Stimulated activated naive CD8-positive, alpha-beta T cell treated with anti-CD3 and anti-CD28 coated beads, Interleukin-15, Interleukin-2, amounts not matched to agents 100 ng/mL and 50 ng/mL, for 24 hours (primary cell): ENCODE data around the gene SLAMF9.

Experiments used
- H3K27ac Mint-ChIP-seq: one replicate; pipeline ENCODE4 v1.8.0; 2021; ENCODE audit warnings: mild to moderate bottlenecking, mixed read lengths
- H3K27me3 Mint-ChIP-seq: one replicate; pipeline ENCODE4 v1.8.0; 2021; ENCODE audit warnings: mixed read lengths
- H3K36me3 Mint-ChIP-seq: one replicate; pipeline ENCODE4 v1.8.0; 2021; ENCODE audit warnings: low read depth, mixed read lengths
- H3K4me1 Mint-ChIP-seq: one replicate; pipeline ENCODE4 v1.8.0; 2021; ENCODE audit warnings: low read depth, mixed read lengths
- H3K4me3 Mint-ChIP-seq: one replicate; pipeline ENCODE4 v1.8.0; 2021; ENCODE audit warnings: mild to moderate bottlenecking, mixed read lengths
- H3K9me3 Mint-ChIP-seq: one replicate; pipeline ENCODE4 v1.8.0; 2021; ENCODE audit warnings: mixed read lengths

The SLAMF9 gene

DNA sequence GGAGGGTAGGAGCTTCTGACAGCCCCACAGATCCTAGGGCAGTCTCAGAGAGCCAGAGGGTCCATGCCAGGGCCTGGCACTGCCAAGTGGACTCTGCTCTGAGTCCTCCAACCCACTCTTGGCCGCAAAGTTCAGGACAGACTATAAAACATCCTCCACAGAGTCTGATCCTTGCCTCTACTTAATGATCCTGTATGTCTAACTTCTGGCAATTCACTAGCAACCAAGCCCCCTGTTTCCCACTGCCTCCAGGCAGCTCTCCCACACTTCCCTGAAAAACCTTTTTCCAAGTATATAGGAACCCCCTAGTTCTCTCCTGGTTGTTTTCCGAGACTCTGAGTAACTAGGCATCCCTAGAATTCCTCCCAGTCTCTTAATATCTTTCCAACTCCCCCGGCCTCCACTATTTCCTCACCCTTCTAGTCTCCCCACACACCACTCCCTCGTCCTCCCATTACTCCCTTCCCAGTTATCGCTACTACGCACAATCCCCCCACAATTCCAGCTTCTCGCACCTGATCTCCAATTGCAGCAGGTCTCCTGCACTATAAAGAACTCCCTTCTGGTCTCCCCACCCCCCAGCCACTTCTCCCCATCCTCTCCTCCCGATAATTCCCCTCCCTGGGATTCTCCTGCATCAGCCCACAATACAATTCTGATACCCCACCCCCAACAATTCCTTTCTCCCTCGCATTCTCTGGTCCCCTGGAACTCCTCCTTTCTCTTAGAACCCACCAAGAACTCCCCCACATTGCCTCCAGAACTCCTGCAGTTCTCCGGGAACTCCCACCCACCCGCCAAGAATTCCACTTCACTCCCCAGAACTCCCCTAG lies 9.2 kb downstream of the SLAMF9 start:
- H3K4me1 Mint-ChIP-seq, result peaks cover 5% of the 10 kb centered on the region
- H3K27ac Mint-ChIP-seq, result peak overlapping the region; percentile 77
- peak overlapping the region; percentile 59 for H3K4me3 Mint-ChIP-seq
- H3K36me3 Mint-ChIP-seq, result no peaks in the 10 kb centered on the region
- H3K27me3 Mint-ChIP-seq, result peaks cover 22% of the 10 kb centered on the region
- H3K9me3 Mint-ChIP-seq, result no peaks in the 10 kb centered on the region

DNA sequence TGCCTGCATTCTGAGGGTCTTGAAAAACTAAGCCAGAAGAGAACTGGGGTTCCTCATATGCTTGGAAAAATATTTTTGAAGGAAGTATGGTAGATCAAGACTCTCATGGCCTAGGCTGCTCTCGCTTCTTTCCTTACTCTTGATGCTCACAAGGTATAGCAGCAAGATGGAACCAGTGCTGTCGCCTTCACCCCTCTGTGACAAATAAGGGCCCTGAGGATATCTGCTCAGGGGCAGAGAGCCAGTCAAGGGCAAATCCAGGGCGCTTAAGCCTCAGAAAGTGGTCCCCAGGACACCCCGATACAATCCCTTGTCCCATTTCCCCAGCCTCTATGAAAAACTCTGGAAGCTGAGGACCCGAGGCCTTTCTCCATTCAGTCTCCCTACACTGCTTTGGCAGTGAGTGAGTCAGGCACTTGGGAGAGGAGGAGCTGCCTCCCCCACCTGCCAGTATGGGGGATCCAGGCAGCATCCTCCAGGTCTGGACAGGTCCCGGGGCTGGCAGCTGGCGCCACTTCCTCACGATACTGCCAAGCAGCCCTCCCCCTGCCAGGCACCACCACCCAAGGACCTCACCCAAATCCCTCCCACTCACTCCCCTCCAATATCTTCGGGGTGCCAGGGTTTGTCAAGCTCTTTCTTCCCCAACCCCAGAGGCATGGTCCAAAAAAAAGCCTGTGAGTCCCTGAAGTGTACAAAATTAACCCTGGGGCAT lies 10.0 kb downstream of the SLAMF9 start:
- H3K4me1 Mint-ChIP-seq, result peaks cover 5% of the 10 kb centered on the region
- H3K9me3 Mint-ChIP-seq, result no peaks in the 10 kb centered on the region
- no peak overlapping the region for H3K27ac Mint-ChIP-seq
- no peak overlapping the region for H3K4me3 Mint-ChIP-seq
- peaks cover 22% of the 10 kb centered on the region for H3K27me3 Mint-ChIP-seq
- no peaks in the 10 kb centered on the region for H3K36me3 Mint-ChIP-seq

DNA sequence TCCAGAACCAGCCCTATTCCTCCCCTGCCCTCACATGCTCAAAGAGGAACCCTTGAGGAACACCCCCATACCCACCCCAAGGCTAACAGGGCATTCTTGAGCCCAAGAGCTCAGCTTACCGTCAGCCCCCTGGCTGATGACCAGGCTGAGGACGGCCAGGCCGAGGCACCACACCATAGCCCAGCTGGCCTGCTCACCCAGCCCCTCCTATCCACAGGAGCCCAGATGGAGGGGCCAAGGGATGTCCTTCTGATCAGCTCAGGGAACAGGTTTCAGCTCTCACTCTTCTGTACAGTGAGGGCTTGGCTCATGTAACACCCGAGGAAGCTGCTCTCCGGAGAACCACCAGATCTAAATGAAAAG lies 10.8 kb downstream of the SLAMF9 start:
- no peak overlapping the region for H3K4me3 Mint-ChIP-seq
- no peaks in the 10 kb centered on the region for H3K9me3 Mint-ChIP-seq
- H3K36me3 Mint-ChIP-seq, result no peaks in the 10 kb centered on the region
- peaks cover 5% of the 10 kb centered on the region for H3K4me1 Mint-ChIP-seq
- H3K27me3 Mint-ChIP-seq, result peaks cover 22% of the 10 kb centered on the region
- H3K27ac Mint-ChIP-seq, result no peak overlapping the region

DNA sequence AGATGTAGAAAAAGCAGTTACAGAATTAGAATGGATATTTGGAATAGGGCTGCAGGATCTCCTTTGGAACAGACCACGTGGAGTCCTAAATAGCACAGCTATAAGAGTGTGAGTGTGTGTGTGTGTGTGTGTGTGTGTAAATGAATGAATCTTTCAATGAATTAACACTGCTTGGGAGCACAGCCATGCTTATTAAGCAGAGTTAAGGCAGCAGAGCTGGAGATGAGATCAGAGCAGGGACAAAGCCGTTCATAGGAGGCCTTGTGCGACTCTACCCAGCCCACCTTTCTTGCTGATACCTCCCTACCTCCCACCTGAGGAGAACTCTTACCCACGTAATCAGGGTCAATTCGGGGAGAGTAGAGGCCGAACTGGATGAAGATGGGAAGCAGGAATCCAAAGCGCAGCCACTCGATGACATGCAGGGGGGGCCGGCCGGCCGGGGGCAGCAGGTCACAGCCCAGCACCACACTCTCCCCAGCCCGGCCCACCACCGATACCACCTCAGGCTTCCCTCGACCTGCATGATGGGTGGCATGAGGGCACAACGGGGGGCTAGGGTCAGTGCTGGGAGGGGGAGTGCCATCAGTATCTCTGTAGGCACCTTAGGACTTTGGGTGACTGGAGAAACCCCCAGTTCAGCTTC lies 11.3 kb downstream of the SLAMF9 start:
- Mint-ChIP-seq H3K36me3 (no peaks in the 10 kb centered on the region), H3K4me1 (peaks cover 5% of the 10 kb centered on the region), H3K4me3 (no peak overlapping the region), H3K27me3 (peaks cover 22% of the 10 kb centered on the region), H3K9me3 (no peaks in the 10 kb centered on the region), H3K27ac (no peak overlapping the region)

DNA sequence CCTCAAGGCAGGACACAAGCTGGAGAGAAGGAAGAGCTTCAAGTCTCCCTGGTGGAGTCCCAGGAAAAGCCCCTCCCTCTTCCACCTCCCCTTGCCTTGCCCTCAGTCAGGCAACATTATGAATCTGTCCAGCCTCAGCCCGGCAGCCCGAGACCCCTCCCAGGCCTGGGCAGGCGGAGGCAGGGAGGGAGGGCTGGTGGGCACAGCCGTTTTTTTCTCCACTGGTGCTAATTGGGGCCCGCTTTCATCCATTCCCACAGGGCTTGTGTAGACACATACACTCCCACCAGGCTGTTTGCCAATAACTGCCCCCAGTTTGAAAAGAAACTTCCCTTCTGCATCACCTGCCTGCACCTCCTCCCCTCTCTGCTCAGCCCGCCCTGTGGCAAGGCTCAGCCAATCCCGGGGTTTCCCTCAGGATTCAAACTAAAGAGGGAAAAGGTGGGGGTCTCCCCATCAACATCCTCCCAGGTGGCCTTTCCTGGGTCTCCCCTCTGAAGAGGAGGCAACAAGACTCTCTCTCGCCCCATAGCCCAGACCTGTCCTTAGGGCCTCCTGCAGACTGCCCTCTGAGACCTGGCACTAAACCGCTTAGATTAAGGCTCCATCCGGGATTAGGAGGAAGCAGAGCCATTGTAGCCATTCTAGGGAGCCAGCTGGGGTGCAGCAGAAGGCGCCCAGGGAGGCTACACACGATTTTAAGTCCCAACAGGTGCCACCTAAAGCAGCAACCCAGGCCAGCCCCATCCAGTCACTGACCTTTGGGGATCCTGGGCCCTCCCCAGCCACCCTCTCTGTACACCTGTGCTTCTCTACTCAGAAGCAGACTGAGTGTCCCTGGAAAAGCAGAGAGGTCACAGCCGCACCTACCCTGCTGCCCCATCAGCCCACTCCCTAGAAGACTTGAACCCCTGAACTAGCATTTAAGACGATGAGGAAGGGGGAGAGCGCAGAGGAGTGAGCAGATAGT lies 12.2 kb downstream of the SLAMF9 start:
- H3K9me3 Mint-ChIP-seq, result no peaks in the 10 kb centered on the region
- no peak overlapping the region for H3K27ac Mint-ChIP-seq
- peaks cover 5% of the 10 kb centered on the region for H3K4me1 Mint-ChIP-seq
- peaks cover 22% of the 10 kb centered on the region for H3K27me3 Mint-ChIP-seq
- no peak overlapping the region for H3K4me3 Mint-ChIP-seq
- H3K36me3 Mint-ChIP-seq, result no peaks in the 10 kb centered on the region

DNA sequence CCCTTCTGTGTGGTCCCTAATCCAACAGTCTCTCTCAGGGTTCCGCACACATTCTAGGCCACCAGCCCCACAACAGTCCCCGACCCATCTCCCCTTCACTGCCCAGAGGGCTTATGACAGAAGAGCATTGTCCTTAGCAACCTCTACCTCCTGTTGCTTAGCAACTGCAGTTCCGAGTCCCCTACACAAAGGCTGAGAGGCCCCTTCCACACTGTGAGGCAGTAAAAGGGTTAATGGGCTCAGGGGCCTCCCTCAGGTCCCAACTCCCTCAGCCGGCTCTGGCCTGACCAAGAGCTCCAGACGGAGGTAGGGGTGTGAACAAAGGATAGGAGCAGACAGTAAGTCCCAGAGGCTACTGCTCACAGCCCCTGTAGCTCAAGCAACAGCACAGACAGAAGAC lies 12.9 kb downstream of the SLAMF9 start:
- H3K4me1 Mint-ChIP-seq, result peaks cover 10% of the 10 kb centered on the region

DNA sequence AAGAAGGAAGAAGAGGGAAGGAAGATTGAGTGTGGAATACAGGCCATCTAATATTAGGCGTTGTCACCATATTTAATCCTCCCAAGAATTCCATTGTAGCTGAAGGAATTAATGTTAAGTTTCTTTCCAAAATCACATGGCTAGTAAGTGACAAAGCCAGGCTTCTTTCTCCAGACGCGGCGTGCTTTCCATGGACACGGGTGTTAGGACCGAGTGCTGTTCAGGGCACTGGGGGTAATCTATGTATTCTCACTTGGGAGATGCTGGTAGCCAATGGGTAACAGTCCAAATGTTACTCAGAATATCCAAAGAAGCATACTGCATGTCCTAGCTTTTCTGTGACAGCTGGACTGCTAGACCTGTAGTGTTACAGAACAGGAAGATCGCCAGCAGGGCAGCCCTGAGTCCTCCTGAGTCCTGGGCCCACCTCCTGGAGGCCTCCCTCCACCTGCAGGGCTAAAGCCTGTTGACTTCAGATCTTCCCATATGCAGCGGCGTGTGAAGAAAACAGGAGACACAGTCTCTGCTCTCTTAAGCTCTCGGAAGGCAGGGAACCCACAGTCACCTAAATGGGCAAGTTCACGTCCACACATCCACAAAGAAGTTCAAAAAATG lies 13.9 kb downstream of the SLAMF9 start:
- Mint-ChIP-seq H3K4me1 (peaks cover 8% of the 10 kb centered on the region), H3K4me3 (no peak overlapping the region), H3K36me3 (no peaks in the 10 kb centered on the region), H3K9me3 (no peaks in the 10 kb centered on the region), H3K27me3 (peaks cover 18% of the 10 kb centered on the region), H3K27ac (peak overlapping the region; percentile 2)

More for the DNA sequence above, 12.9 kb downstream of the SLAMF9 start:
- no peaks in the 10 kb centered on the region for H3K36me3 Mint-ChIP-seq
- no peak overlapping the region for H3K27ac Mint-ChIP-seq
- peaks cover 21% of the 10 kb centered on the region for H3K27me3 Mint-ChIP-seq
- no peak overlapping the region for H3K4me3 Mint-ChIP-seq
- no peaks in the 10 kb centered on the region for H3K9me3 Mint-ChIP-seq

DNA sequence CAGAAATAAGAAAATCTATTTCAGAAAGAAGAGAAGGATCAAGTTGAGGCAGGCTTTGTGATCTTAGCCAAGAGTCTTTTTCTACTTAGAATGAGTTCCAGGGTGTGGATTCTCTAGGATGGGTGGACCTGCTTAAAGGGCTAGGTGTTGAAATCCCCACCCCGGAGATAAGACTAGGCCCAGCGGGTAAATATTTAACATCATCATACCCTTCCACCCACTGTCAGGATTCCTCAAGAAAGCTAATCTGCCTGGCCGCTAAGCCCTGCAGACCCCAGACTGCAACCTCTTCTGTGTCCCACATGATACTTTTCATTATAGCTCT lies 14.4 kb downstream of the SLAMF9 start:
- H3K4me1 Mint-ChIP-seq, result peaks cover 7% of the 10 kb centered on the region

DNA sequence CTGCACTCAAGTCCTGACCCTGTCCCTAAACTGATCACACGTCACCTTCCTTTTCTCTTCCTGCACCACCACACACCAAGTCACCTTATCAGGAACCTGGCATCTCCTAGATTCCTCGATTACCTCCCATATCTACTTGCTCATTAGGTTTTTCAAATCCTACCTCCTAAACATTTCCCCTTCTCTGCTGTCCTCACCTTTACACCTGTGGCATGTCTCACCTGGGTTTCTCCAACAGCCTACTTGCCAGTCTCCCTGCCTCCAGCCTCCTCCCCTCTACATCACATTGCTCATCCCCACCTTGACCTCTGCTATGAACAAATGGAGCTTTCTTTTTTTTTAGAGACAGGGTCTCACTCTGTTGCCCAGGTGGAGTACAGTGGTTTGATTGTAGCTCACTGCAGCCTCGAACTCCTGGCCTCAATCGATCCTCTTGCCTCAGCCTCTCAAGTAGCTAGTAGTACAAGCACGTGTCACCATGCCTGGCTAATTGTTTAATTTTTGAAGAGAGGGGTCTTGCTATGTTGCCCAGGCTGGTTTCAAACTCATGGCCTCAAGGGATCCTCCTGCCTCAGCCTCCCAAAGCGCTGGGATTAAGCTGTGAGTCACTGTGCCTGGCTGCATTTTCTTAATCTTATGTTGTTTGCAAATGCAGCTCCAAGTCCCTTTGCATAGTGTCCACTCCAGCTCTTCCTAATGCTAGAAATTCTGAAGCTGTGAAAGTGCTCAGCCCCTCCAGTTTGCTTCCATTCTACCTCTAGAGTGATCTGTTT lies 14.9 kb downstream of the SLAMF9 start:
- Mint-ChIP-seq H3K27me3 (peaks cover 8% of the 10 kb centered on the region), H3K4me3 (no peak overlapping the region), H3K27ac (no peak overlapping the region)

More for the DNA sequence above, 14.4 kb downstream of the SLAMF9 start:
- no peak overlapping the region for H3K27ac Mint-ChIP-seq
- H3K4me3 Mint-ChIP-seq, result no peak overlapping the region
- no peaks in the 10 kb centered on the region for H3K9me3 Mint-ChIP-seq
- H3K36me3 Mint-ChIP-seq, result no peaks in the 10 kb centered on the region
- H3K27me3 Mint-ChIP-seq, result peaks cover 13% of the 10 kb centered on the region

DNA sequence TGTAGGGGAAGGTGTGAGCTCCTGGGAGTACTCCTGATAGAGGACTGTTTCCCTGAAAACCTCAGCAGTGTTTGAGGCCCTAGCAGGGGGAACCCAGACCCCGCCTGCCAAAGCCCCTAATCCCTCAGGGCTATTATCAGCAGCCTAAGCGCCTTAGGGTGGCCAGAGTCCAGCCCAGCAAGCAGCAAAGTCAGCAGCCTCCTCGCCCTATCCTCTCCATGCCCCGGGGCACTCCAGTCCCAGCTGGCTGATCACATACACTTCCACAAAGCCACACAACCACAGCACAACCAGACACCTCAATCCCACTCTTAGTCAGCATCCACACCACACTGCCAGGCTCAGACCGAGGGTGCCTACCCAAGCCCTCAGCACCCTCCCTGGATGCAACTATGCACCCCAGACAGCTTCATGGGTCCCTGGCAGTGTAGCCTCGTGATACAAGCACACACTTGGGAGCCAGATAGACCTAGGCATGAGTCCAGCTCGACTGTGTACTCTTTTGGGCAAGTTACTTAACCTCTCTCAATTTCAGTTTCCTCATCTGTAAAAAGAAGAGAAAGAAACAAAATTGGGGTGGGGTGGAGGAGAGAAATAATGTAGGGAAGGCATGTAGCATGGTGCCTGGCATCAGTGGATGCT lies 15.7 kb downstream of the SLAMF9 start:
- Mint-ChIP-seq H3K4me1 (peaks cover 7% of the 10 kb centered on the region), H3K27me3 (peaks cover 8% of the 10 kb centered on the region), H3K36me3 (no peaks in the 10 kb centered on the region), H3K27ac (no peak overlapping the region), H3K4me3 (no peak overlapping the region), H3K9me3 (no peaks in the 10 kb centered on the region)

More for the DNA sequence above, 14.9 kb downstream of the SLAMF9 start:
- Mint-ChIP-seq H3K9me3 (no peaks in the 10 kb centered on the region), H3K36me3 (no peaks in the 10 kb centered on the region), H3K4me1 (peaks cover 7% of the 10 kb centered on the region)

DNA sequence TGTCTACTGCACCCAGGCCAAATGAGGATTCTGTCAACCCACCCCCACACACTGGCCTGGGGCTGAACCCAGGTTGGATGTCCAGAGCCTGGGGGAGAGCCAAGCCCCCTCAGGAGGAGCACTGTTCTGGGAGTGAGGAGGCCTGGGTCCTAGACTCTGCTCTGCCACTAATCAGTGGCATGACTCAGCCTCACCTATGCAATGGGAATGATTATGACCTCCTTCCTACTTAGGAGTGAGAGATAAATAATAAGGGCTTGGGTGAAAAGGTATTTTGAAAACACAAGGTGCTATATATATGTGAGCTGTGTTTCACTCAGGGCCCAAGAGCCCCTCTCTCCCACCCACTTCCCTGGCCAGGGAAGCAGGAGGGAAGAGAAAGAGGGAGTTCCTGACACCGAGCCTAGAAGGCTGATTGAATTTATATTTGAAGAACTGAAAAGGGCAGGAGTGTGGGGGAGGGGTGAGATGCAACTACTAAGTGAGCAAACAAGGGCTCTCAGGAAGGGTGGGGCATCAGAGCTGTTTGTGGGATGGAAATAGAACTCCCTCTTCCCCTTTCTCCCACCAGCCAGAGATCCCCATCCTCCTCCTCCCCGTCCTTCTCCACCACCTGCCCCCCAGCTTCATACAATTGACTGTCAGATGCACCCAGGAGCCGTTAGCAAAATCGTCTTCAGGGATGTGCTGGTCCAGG lies 16.8 kb downstream of the SLAMF9 start:
- H3K27me3 Mint-ChIP-seq, result peaks cover 3% of the 10 kb centered on the region
- H3K9me3 Mint-ChIP-seq, result no peaks in the 10 kb centered on the region
- H3K4me1 Mint-ChIP-seq, result peaks cover 7% of the 10 kb centered on the region
- no peak overlapping the region for H3K4me3 Mint-ChIP-seq
- no peak overlapping the region for H3K27ac Mint-ChIP-seq
- no peaks in the 10 kb centered on the region for H3K36me3 Mint-ChIP-seq

DNA sequence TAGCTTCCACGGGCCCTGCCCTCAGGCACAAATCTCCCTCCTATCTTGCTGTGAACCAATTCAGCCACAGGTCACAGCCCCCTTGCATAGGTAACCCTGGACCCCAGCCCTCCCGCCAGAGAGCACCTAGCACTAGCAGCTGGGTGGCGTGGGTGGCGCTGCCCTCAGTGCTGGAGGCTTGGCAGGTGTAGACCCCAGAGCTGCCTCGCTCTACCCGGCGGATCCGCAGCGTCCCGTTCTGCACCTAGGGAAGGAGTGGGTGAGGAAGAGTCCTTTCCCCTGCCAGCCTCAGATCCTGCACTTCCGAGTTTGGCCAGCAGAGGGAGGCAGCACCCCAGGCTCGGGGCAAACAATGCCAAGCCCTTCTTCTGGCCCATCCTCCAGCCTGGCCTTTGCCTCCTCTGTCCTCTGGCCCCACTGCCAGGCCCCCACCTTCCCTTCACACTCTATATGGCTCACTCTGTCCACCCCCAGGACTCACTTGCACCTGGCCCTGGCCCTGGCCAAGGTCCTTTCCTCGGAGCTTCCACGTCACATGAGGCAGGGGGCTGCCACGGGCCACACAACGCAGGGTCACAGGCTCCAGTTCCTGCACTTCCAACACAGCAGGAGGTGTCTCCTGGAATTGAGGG lies 17.6 kb downstream of the SLAMF9 start:
- Mint-ChIP-seq H3K4me3 (no peak overlapping the region), H3K27me3 (peaks cover 3% of the 10 kb centered on the region), H3K36me3 (no peaks in the 10 kb centered on the region), H3K9me3 (no peaks in the 10 kb centered on the region), H3K27ac (no peak overlapping the region), H3K4me1 (peaks cover 7% of the 10 kb centered on the region)
